ENCODE measurements around the gene ELL.

Gene ELL

GRCh38 chr19:18504886-18505610, 16.8 kb downstream of the ELL start:
- no peaks in the 10 kb centered on the region for H3K27me3 Mint-ChIP-seq (ENCODE audit: low read depth)
- peaks cover 47% of the 10 kb centered on the region for H3K4me1 Mint-ChIP-seq (ENCODE audit: low read depth)
- peak overlapping the region; percentile 71 for H3K27ac Mint-ChIP-seq
- peaks cover 2% of the 10 kb centered on the region for H3K36me3 Mint-ChIP-seq (ENCODE audit: low read depth)
- no peak for DNase-seq (ENCODE audit: low spot score)
- no peaks in the 10 kb centered on the region for H3K9me3 Mint-ChIP-seq
- peak overlapping the region; percentile 68 for H3K4me3 Mint-ChIP-seq

DNA sequence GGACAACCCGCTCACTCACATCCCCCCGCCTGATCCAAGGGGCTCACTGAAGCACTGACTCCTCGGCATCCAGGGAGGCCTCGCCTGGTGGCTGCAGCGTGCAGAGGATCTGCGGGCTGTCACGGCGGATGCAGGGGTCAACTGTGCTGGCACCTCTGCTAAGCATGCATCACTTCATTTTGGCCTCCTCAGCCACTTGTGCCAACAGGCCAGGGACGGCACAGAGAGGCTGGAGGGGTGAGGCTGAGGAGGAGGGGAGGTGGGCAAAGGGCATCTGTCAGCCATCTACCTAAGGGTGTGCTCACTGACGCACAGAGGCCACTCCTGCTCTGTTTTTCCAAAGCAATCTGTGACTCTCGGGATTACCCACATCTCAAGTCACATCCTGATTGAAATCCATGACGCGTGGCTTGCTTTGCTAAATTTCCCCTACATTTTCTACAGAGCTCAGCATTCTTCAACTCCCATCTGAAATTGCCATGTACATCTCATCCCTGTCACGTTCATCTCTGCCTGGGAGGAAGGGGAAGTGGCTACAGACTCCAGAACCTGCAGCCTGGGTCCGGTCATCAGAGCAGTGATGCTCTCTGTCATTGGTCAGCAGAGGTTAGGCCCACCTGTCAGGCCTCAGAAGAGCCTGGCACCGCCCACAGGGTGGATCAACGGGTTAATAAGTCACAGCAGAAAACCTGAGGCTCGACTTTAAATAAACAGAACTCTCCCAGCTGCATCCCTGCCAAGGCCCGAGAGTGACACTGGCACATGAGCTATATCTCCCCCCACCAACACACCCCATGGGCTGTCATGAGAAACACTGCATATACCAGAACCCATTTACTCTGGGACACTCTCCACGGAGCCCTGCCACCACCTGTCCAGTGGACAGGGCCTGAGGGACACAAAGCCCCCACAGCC, 17.6 kb downstream of the ELL start:
- Mint-ChIP-seq H3K27ac (peak overlapping the region; percentile 35), H3K9me3 (no peaks in the 10 kb centered on the region), H3K27me3 (ENCODE audit: low read depth) (no peaks in the 10 kb centered on the region), H3K4me3 (no peak overlapping the region), H3K36me3 (ENCODE audit: low read depth) (peaks cover 2% of the 10 kb centered on the region), H3K4me1 (ENCODE audit: low read depth) (peaks cover 48% of the 10 kb centered on the region)
- no peak for DNase-seq (ENCODE audit: low spot score)

DNA sequence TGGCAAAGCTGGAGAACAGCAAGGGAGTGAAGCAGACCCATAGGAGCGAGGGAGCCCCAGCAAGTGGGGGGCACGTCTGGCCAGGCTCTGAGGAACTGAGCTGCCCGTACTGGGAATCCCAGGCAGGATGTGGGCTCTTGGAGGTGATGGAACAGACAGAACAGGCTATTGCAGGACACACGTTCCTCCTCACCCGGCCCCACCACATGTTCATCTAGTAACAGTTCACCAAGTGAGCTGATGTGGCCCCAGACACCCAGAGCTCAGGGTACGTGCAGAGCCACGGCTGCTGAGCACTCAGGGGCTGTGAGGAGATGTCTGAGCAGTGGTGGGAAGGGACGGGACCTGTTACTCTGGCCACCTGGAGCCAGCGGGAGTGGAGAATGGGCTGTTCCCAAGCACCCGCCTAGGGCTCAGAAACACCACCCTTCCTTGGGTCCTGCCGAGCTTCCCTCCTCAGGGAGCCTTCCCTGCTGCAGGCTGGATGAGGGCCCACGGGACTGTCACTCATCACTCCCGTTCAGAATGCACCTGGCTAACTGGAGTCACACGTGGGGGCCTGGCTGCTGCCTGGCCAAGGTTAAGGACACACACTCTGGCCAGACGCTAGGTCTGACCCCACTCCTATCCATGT, 18.4 kb downstream of the ELL start:
- Mint-ChIP-seq H3K4me1 (ENCODE audit: low read depth) (peaks cover 53% of the 10 kb centered on the region), H3K4me3 (no peak overlapping the region), H3K27ac (peak overlapping the region; percentile 60), H3K9me3 (no peaks in the 10 kb centered on the region), H3K36me3 (ENCODE audit: low read depth) (peaks cover 2% of the 10 kb centered on the region), H3K27me3 (ENCODE audit: low read depth) (no peaks in the 10 kb centered on the region)
- no peak for DNase-seq (ENCODE audit: low spot score)

DNA sequence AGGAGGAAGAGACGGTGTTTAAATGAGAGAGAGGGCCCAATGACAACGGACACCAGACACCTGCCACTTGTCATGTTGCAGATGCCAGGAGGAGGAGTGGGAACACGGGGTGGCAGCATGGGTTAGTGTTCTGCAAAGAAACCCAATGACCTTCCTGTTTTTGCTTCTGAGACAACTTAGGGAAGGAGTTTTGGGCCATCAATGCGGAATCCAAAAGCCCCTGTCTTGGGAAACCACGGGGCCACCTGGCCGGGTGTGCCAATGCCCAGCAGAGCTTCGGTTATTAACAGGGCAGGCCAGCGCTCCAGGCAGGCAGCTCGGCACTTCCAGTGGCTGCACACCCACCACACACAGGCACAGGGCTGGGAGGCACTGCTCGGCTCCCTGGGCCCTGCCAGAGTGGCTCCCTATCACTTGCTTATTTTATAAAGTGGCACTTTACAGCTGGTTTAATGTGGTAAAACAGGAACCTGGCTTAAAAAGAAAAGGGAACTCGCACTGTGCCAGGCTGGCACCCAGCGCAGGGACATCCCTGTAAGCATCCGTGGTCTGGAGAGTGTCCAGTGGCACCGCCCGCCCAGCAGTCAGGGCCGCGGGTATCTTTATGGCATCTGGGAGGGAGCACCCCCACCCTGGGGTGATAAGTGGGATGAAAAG, 19.1 kb downstream of the ELL start:
- no peak for DNase-seq (ENCODE audit: low spot score)
- peaks cover 2% of the 10 kb centered on the region for H3K36me3 Mint-ChIP-seq (ENCODE audit: low read depth)
- H3K9me3 Mint-ChIP-seq, result no peaks in the 10 kb centered on the region
- H3K4me3 Mint-ChIP-seq, result no peak overlapping the region
- H3K27ac Mint-ChIP-seq, result peak overlapping the region; percentile 60
- H3K4me1 Mint-ChIP-seq (ENCODE audit: low read depth), result peaks cover 50% of the 10 kb centered on the region
- no peaks in the 10 kb centered on the region for H3K27me3 Mint-ChIP-seq (ENCODE audit: low read depth)

- peaks cover 2% of the 10 kb centered on the region for H3K36me3 Mint-ChIP-seq (ENCODE audit: low read depth)
- no peak overlapping the region for H3K27ac Mint-ChIP-seq
- no peaks in the 10 kb centered on the region for H3K27me3 Mint-ChIP-seq (ENCODE audit: low read depth)
- no peak overlapping the region for H3K4me3 Mint-ChIP-seq
- peaks cover 45% of the 10 kb centered on the region for H3K4me1 Mint-ChIP-seq (ENCODE audit: low read depth)
- no peaks in the 10 kb centered on the region for H3K9me3 Mint-ChIP-seq
- DNase-seq (ENCODE audit: low spot score), result no peak
Observed at GRCh38 chr19:18502246-18502637, 19.6 kb downstream of the ELL start.

- Mint-ChIP-seq H3K9me3 (no peaks in the 10 kb centered on the region), H3K36me3 (ENCODE audit: low read depth) (peaks cover 2% of the 10 kb centered on the region), H3K27ac (no peak overlapping the region), H3K4me3 (no peak overlapping the region), H3K4me1 (ENCODE audit: low read depth) (peaks cover 45% of the 10 kb centered on the region), H3K27me3 (ENCODE audit: low read depth) (no peaks in the 10 kb centered on the region)
- DNase-seq (ENCODE audit: low spot score), result no peak
Observed at GRCh38 chr19:18501832-18502231, 20.0 kb downstream of the ELL start.

DNA sequence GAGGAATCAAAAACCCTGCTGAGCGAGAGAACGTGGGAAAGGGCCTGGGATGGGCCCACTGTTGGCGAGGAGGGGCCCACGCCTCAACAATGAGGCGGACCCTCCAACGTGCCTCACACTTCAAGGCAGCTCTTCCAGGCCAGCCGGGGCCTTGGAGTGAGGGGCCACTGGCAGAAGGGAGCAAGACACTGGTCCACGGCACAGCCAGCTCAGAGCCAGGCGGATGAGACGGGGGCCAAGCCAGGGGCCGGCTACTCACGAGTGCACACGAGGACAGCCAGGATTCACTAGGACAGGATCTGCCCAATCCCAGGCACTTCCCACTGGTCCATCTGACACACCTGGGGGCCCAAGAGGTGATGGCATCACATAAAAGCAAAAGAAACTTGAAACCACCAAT, 20.5 kb downstream of the ELL start:
- Mint-ChIP-seq H3K4me1 (ENCODE audit: low read depth) (peaks cover 45% of the 10 kb centered on the region), H3K4me3 (no peak overlapping the region), H3K27ac (no peak overlapping the region), H3K27me3 (ENCODE audit: low read depth) (no peaks in the 10 kb centered on the region), H3K36me3 (ENCODE audit: low read depth) (peaks cover 2% of the 10 kb centered on the region), H3K9me3 (no peaks in the 10 kb centered on the region)
- DNase-seq (ENCODE audit: low spot score), result no peak

GRCh38 chr19:18500799-18501198, 21.1 kb downstream of the ELL start:
- Mint-ChIP-seq H3K9me3 (no peaks in the 10 kb centered on the region), H3K27ac (no peak overlapping the region), H3K27me3 (ENCODE audit: low read depth) (no peaks in the 10 kb centered on the region), H3K4me3 (no peak overlapping the region), H3K36me3 (ENCODE audit: low read depth) (peaks cover 2% of the 10 kb centered on the region), H3K4me1 (ENCODE audit: low read depth) (peaks cover 47% of the 10 kb centered on the region)
- DNase-seq (ENCODE audit: low spot score), result no peak

- Mint-ChIP-seq H3K4me1 (ENCODE audit: low read depth) (peaks cover 46% of the 10 kb centered on the region), H3K36me3 (ENCODE audit: low read depth) (peaks cover 2% of the 10 kb centered on the region), H3K27me3 (ENCODE audit: low read depth) (no peaks in the 10 kb centered on the region), H3K9me3 (no peaks in the 10 kb centered on the region), H3K27ac (no peak overlapping the region), H3K4me3 (no peak overlapping the region)
- DNase-seq (ENCODE audit: low spot score), result no peak
Observed at GRCh38 chr19:18500376-18500775, 21.5 kb downstream of the ELL start.

DNA sequence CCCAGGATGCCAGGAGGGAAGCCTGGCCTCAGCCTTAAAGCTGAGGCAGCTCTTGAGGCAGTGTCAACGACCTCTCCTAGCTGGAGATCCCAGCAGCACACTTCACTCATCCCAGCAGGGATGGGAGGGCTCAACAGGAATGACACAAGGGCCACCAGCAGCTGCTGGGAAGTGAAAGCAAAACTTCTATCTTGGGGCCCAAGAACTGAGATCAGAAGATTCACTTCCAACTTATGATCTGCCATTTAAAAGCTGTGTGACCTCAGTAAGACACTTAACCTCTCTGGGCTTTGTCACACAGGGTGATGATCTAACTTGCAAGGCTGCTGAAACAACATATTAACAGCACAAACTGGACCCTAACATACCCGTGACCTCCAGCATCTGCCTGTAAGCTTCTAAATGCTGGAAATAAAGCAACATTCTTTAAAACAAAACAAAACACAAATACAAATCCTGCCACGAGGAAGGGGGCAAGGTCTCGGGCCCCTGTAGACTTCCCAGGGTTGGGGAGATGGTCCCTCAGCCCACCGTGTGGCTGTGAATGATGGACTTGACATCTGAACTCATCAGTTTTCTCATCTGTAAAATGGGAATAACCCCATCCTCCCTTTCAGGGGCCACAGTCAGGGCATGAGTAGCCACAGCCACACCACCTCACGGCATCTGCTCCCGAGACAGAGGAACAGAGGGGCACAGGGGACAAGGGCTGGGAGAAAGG, 22.7 kb downstream of the ELL start:
- H3K4me3 Mint-ChIP-seq, result no peak overlapping the region
- no peaks in the 10 kb centered on the region for H3K27me3 Mint-ChIP-seq (ENCODE audit: low read depth)
- peaks cover 48% of the 10 kb centered on the region for H3K4me1 Mint-ChIP-seq (ENCODE audit: low read depth)
- H3K9me3 Mint-ChIP-seq, result no peaks in the 10 kb centered on the region
- peaks cover 2% of the 10 kb centered on the region for H3K36me3 Mint-ChIP-seq (ENCODE audit: low read depth)
- DNase-seq (ENCODE audit: low spot score), result no peak
- H3K27ac Mint-ChIP-seq, result peak overlapping the region; percentile 45

- no peaks in the 10 kb centered on the region for H3K9me3 Mint-ChIP-seq
- H3K4me1 Mint-ChIP-seq (ENCODE audit: low read depth), result peaks cover 47% of the 10 kb centered on the region
- H3K27ac Mint-ChIP-seq, result peak overlapping the region; percentile 52
- no peak for DNase-seq (ENCODE audit: low spot score)
- H3K27me3 Mint-ChIP-seq (ENCODE audit: low read depth), result no peaks in the 10 kb centered on the region
- no peak overlapping the region for H3K4me3 Mint-ChIP-seq
- peaks cover 2% of the 10 kb centered on the region for H3K36me3 Mint-ChIP-seq (ENCODE audit: low read depth)
Observed at GRCh38 chr19:18496980-18497256, 25.0 kb downstream of the ELL start.

DNA sequence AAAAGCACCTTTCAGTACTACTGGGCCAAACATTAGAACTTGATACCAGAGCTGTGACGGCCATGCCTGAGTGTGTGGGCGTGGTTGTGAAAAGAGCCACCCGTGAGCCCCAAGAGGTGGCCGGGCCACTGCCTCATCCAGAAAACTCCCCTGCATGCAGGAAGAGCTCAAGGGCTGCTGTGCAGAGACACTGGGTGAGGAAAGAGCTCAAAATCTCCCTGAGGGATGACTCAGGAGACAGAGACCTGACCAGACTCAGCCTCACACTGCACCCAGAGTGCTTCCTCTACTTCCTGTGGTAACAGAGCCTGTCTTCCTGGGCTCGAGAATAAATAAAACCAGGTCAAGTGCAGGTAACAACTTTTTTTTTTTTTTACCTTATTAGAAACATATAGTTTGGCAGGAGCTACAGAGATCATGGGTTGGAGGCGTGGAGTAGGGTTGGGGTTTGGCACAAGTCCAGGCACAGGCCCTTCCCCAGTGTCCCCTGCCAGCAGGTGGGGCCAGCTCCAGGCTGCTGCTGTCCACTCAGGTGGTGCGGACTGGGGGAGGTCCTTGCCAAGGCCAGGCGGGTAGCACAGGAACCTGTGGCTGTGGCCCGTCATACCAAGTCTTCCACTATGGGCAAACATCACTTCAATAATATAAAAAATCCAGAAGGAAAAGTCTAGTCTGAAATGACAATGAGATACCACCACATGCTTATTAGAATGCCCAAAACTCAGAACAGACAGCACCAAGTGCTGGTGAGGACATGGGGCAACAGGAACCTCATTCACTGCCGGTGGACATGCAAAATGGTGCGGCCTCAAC, 25.5 kb downstream of the ELL start:
- peaks cover 2% of the 10 kb centered on the region for H3K36me3 Mint-ChIP-seq (ENCODE audit: low read depth)
- no peaks in the 10 kb centered on the region for H3K9me3 Mint-ChIP-seq
- no peaks in the 10 kb centered on the region for H3K27me3 Mint-ChIP-seq (ENCODE audit: low read depth)
- H3K4me1 Mint-ChIP-seq (ENCODE audit: low read depth), result peaks cover 47% of the 10 kb centered on the region
- H3K4me3 Mint-ChIP-seq, result peak overlapping the region; percentile 76
- DNase-seq (ENCODE audit: low spot score), result peak; percentile 68
- peak overlapping the region; percentile 85 for H3K27ac Mint-ChIP-seq

All from T-helper 2 cell treated with Interferon-gamma antibody and Interleukin-4, amounts not matched to agents 5 μg/mL and 100 μg/mL, for 36 hours (primary cell).